HepG2 (cell line): ENCODE results near the gene VDAC2. TPM values are rescaled to one million over a fixed set of nuclear protein-coding genes. Genes with fewer than 3 reads are reported as not detected.
A peak's percentile ranks its signal among the peaks of the same experiment; 100 is the strongest.

Source experiments
- CEBPG ChIP-seq: IDR thresholded peaks from 2 replicates; pipeline ENCODE4 v1.6.1; 2016
- CHD4 ChIP-seq: fragments of 200-600 bp; sonication (generic); IDR thresholded peaks from 2 replicates; pipeline ENCODE4 v1.7.0; 2017; ENCODE audit warnings: mild to moderate bottlenecking, low read length, borderline replicate concordance
- FOXK1 ChIP-seq: sonication (generic); formaldehyde crosslinking; IDR thresholded peaks from 2 replicates; pipeline ENCODE4 v1.4.0; 2020; ENCODE audit warnings: low read depth, missing genetic modification reagents, borderline replicate concordance
- GFI1 ChIP-seq: sonication (generic); formaldehyde crosslinking; IDR thresholded peaks from 2 replicates; pipeline ENCODE4 v1.5.0; 2020; ENCODE audit warnings: missing genetic modification reagents, mild to moderate bottlenecking, borderline replicate concordance
- NCOA5 ChIP-seq: sonication (generic); formaldehyde crosslinking; IDR thresholded peaks from 2 replicates; pipeline ENCODE4 v1.4.0; 2020; ENCODE audit warnings: missing genetic modification reagents
- POGZ ChIP-seq: sonication (generic); formaldehyde crosslinking; IDR thresholded peaks from 2 replicates; pipeline ENCODE4 v1.4.0; 2020; ENCODE audit warnings: mild to moderate bottlenecking, missing genetic modification reagents
- SIX1 ChIP-seq: sonication (generic); formaldehyde crosslinking; IDR thresholded peaks from 2 replicates; pipeline ENCODE4 v1.4.0; 2020; ENCODE audit warnings: missing genetic modification reagents, borderline replicate concordance
- SKIL ChIP-seq: sonication (generic); formaldehyde crosslinking; IDR thresholded peaks from 2 replicates; pipeline ENCODE4 v1.8.0; 2022; ENCODE audit warnings: missing genetic modification reagents, mild to moderate bottlenecking, moderate library complexity, borderline replicate concordance
- SNAI1 ChIP-seq: sonication (generic); formaldehyde crosslinking; IDR thresholded peaks from 2 replicates; pipeline ENCODE4 v1.5.0; 2020; ENCODE audit warnings: mild to moderate bottlenecking, missing genetic modification reagents, borderline replicate concordance
- SYNCRIP ChIP-seq: fragments of 200-400 bp; formaldehyde crosslinking; IDR thresholded peaks from 2 replicates; pipeline ENCODE4 v1.6.1; 2018; ENCODE audit warnings: mild to moderate bottlenecking, low read depth, low read length; ENCODE audit not compliant: insufficient read depth
- ZNF138 ChIP-seq: sonication (generic); formaldehyde crosslinking; IDR thresholded peaks from 2 replicates; pipeline ENCODE4 v1.5.0; 2020; ENCODE audit warnings: mild to moderate bottlenecking, low read depth, missing genetic modification reagents
- ZNF281 ChIP-seq: sonication (generic); formaldehyde crosslinking; IDR thresholded peaks from 2 replicates; pipeline ENCODE4 v1.4.0; 2020; ENCODE audit warnings: missing genetic modification reagents, borderline replicate concordance
- ZNF33B ChIP-seq: sonication (generic); formaldehyde crosslinking; IDR thresholded peaks from 2 replicates; pipeline ENCODE4 v1.5.1; 2020; ENCODE audit warnings: mild to moderate bottlenecking, missing genetic modification reagents
- ZNF367 ChIP-seq: sonication (generic); formaldehyde crosslinking; IDR thresholded peaks from 2 replicates; pipeline ENCODE4 v1.4.0; 2020; ENCODE audit warnings: missing genetic modification reagents, borderline replicate concordance
- ZNF646 ChIP-seq: sonication (generic); formaldehyde crosslinking; IDR thresholded peaks from 2 replicates; pipeline ENCODE4 v1.9.0; 2021; ENCODE audit warnings: mild to moderate bottlenecking, missing genetic modification reagents
- ZNF703 ChIP-seq: sonication (generic); formaldehyde crosslinking; IDR thresholded peaks from 2 replicates; pipeline ENCODE4 v1.5.1; 2020; ENCODE audit warnings: missing genetic modification reagents, mild to moderate bottlenecking, moderate library complexity, borderline replicate concordance
- ZNF766 ChIP-seq: sonication (generic); formaldehyde crosslinking; IDR thresholded peaks from 2 replicates; pipeline ENCODE4 v1.5.0; 2020; ENCODE audit warnings: missing genetic modification reagents, borderline replicate concordance
- ZNF777 ChIP-seq: sonication (generic); formaldehyde crosslinking; IDR thresholded peaks from 2 replicates; pipeline ENCODE4 v1.4.0; 2020; ENCODE audit warnings: missing genetic modification reagents
- ZNF790 ChIP-seq: sonication (generic); formaldehyde crosslinking; IDR thresholded peaks from 2 replicates; pipeline ENCODE4 v1.8.0; 2022; ENCODE audit warnings: missing genetic modification reagents, mild to moderate bottlenecking, borderline replicate concordance
- polyA plus RNA-seq, 8 experiments: library from polyadenylated mRNA; depleted of rRNA in 3 of 8; stranded (reverse) in 7 of 8; unstranded in 1 of 8; fragments of >200 nt; fragmentation: Illumina TruSeq in 4 of 8; extraction: Trizol in 4 of 8; gene quantifications; 2 replicates each; pipeline versions ENCODE4 v1.2.1 to v1.2.3, GENCODE V29; 2011 to 2016; ENCODE audit warnings: low read depth in 4 of 8, missing spikeins in 1 of 8, mixed read lengths in 1 of 8; ENCODE audit not compliant: insufficient read depth in 1 of 8
- total RNA-seq, 5 experiments: library from RNA; depleted of rRNA; stranded (reverse); fragments of >200 nt; fragmentation: Illumina TruSeq; extraction: Trizol; gene quantifications; 2 replicates each; pipeline ENCODE4 v1.2.3, GENCODE V29; 2016; ENCODE audit warnings: low read depth in 1 of 5

Gene VDAC2
- total and polyA plus RNA-seq, 2 of the 13 experiments (the other 11 are each of a cell fraction or from before 2014, with no cell fraction given): 67.9 to 222 TPM

GRCh38 chr10:75168275-75168674, 42.3 kb upstream of the VDAC2 start (continued):
- TF ChIP-seq ZNF766 (CRISPR knock-in tag) (no peak), ZNF703 (CRISPR knock-in tag) (0 out of 2 replicates have a peak, but pooled peaks have one; percentile 70), ZNF367 (no peak), SIX1 (CRISPR knock-in tag) (peak; percentile 83; the same call in 1 of the 2 replicates), CHD4 (no peak), SKIL (CRISPR knock-in tag) (peak; percentile 78), NCOA5 (CRISPR knock-in tag) (no peak), ZNF646 (CRISPR knock-in tag) (no peak), ZNF777 (CRISPR knock-in tag) (no peak), GFI1 (CRISPR knock-in tag) (peak; percentile 91), SNAI1 (CRISPR knock-in tag) (no peak), FOXK1 (CRISPR knock-in tag) (0 out of 2 replicates have a peak, but pooled peaks have one; percentile 26), ZNF790 (no peak), ZNF33B (no peak), ZNF281 (CRISPR knock-in tag) (peak; percentile 53; the same call in 1 of the 2 replicates), SYNCRIP (no peak), POGZ (CRISPR knock-in tag) (peak; percentile 50; the same call in 1 of the 2 replicates), ZNF138 (CRISPR knock-in tag) (no peak), CEBPG (CRISPR knock-in tag) (peak; percentile 35)
